GM12878 (cell line): Measurements from ENCODE around the gene ADAM29. TPM values are rescaled to one million over a fixed set of nuclear protein-coding genes. Genes with fewer than 3 reads are reported as not detected.
A peak's percentile ranks its signal among the peaks of the same experiment; 100 is the strongest.

ENCODE experiments used
- ATAC-seq: fragments of 200-7000 bp; cut with Tn5 transposase; 3 replicates; pipeline ENCODE4 v1.9.1; 2020; ENCODE audit warnings: mild to moderate bottlenecking, moderate library complexity
- BruUV-seq: library from RNA; stranded (reverse); fragments of 400-500 nt; replicated peaks from 2 replicates; lab custom pipeline; 2021; lab: Mats Ljungman, UMichigan
- CTCF ChIA-PET: fragments of 300-600 bp; sonication (Branson Sonifier 250); formaldehyde crosslinking; extraction: SDS; loops from one replicate; lab custom pipeline; 2021; ENCODE audit warnings: inconsistent platforms; lab: Yijun Ruan, JAX
- POLR2A ChIA-PET: fragments of 350-600 bp; formaldehyde crosslinking; extraction: SDS; loops from one replicate; lab custom pipeline; 2021; ENCODE audit warnings: inconsistent platforms; lab: Charles Lee
- RAD21 ChIA-PET: fragments of 300-600 bp; sonication (Branson Sonifier 250); formaldehyde crosslinking; loops from one replicate; lab custom pipeline; 2023; ENCODE audit warnings: antibody characterized with exemption; ENCODE audit not compliant: unreplicated experiment; lab: Charles Lee
- SMC1A ChIA-PET: fragments of 300-600 bp; sonication (Branson Sonifier 250); formaldehyde crosslinking; loops from one replicate; lab custom pipeline; 2023; ENCODE audit not compliant: unreplicated experiment, uncharacterized antibody; lab: Charles Lee
- DNase-seq: peaks from one replicate; pipeline ENCODE4 v3.0.0-alpha.2; 2011; ENCODE audit warnings: low read depth, low spot score
- FAIRE-seq: peaks from 3 replicates; lab custom pipeline; 2011; peaks lifted over from hg19 to GRCh38; lab: Jason Lieb, UNC
- H2AFZ ChIP-seq: 2 replicates; pipeline ENCODE4 v1.6.0; 2011; ENCODE audit warnings: low read depth, low read length, control low read depth; ENCODE audit not compliant: control insufficient read depth
- H3K27ac ChIP-seq: 2 replicates; pipeline ENCODE4 v1.5.1; 2011; ENCODE audit warnings: control low read depth; ENCODE audit not compliant: control insufficient read depth, insufficient read depth
- H3K27me3 ChIP-seq, 2 experiments: replicated peaks in 1 of 2; 2 replicates each; pipeline versions ENCODE4 v1.6.0 to v1.6.1; 2011; ENCODE audit warnings: low read length in 1 of 2; ENCODE audit not compliant: control insufficient read depth in 2 of 2, insufficient read depth in 2 of 2
- H3K36me3 ChIP-seq, 2 experiments: 2 replicates each; pipeline ENCODE4 v1.5.1; 2011; ENCODE audit warnings: low read length in 1 of 2; ENCODE audit not compliant: control insufficient read depth in 2 of 2, insufficient read depth in 2 of 2
- H3K4me1 ChIP-seq: 2 replicates; pipeline ENCODE4 v1.6.1; 2011; ENCODE audit warnings: mild to moderate bottlenecking, low read length, moderate library complexity, mixed read lengths; ENCODE audit not compliant: control insufficient read depth, insufficient read depth
- H3K4me2 ChIP-seq: 2 replicates; pipeline ENCODE4 v1.6.0; 2011; ENCODE audit warnings: control low read depth; ENCODE audit not compliant: control insufficient read depth, insufficient read depth
- H3K4me3 ChIP-seq: fragments of 200-600 bp; sonication (generic); 2 replicates; pipeline ENCODE4 v1.5.1; 2016
- H3K79me2 ChIP-seq: 2 replicates; pipeline ENCODE4 v1.6.0; 2011; ENCODE audit warnings: low read length; ENCODE audit not compliant: control insufficient read depth, insufficient read depth
- H3K9ac ChIP-seq: 2 replicates; pipeline ENCODE4 v1.8.0; 2011; ENCODE audit warnings: low read length, control low read depth, mixed read lengths; ENCODE audit not compliant: control insufficient read depth, insufficient read depth
- H3K9me3 ChIP-seq: replicated peaks from 3 replicates; pipeline ENCODE4 v1.5.1; 2011; ENCODE audit warnings: mild to moderate bottlenecking, low read length; ENCODE audit not compliant: control insufficient read depth, insufficient read depth
- H4K20me1 ChIP-seq: 2 replicates; pipeline ENCODE4 v1.6.0; 2011; ENCODE audit not compliant: control insufficient read depth, insufficient read depth
- CBX5 ChIP-seq: sonication (generic); IDR thresholded peaks from 2 replicates; pipeline ENCODE4 v1.6.1; 2016; ENCODE audit warnings: low read depth, moderate library complexity, mild to moderate bottlenecking, inconsistent platforms
- HDAC6 ChIP-seq: fragments of 200-600 bp; sonication (generic); IDR thresholded peaks from one replicate; pipeline ENCODE4 v1.8.0; 2017; ENCODE audit warnings: antibody characterized with exemption; ENCODE audit not compliant: unreplicated experiment
- IKZF2 ChIP-seq, 2 experiments: fragments of 450-650 bp; IDR thresholded peaks; 2 replicates each; pipeline ENCODE4 v1.6.1; 2017; ENCODE audit warnings: mild to moderate bottlenecking in 2 of 2, moderate library complexity in 2 of 2
- LARP7 ChIP-seq: fragments of 450-650 bp; IDR thresholded peaks from 2 replicates; pipeline ENCODE4 v1.6.1; 2017; ENCODE audit warnings: mild to moderate bottlenecking
- MEF2B ChIP-seq: fragments of 450-650 bp; IDR thresholded peaks from 2 replicates; pipeline ENCODE4 v1.6.1; 2018; ENCODE audit warnings: mild to moderate bottlenecking, moderate library complexity; ENCODE audit not compliant: partially characterized antibody, poor library complexity, severe bottlenecking
- NBN ChIP-seq: fragments of 450-650 bp; IDR thresholded peaks from 2 replicates; pipeline ENCODE4 v1.6.1; 2016
- RELB ChIP-seq: fragments of 450-650 bp; IDR thresholded peaks from 2 replicates; pipeline ENCODE4 v1.6.1; 2017; ENCODE audit warnings: low read depth, mild to moderate bottlenecking, moderate library complexity
- SREBF2 ChIP-seq: IDR thresholded peaks from 2 replicates; pipeline ENCODE4 v1.6.1; 2012; ENCODE audit warnings: mild to moderate bottlenecking, low read length
- SUZ12 ChIP-seq: fragments of 200-600 bp; sonication (generic); IDR thresholded peaks from one replicate; pipeline ENCODE4 v1.6.1; 2018; ENCODE audit warnings: antibody characterized with exemption, mild to moderate bottlenecking; ENCODE audit not compliant: unreplicated experiment
- USF2 ChIP-seq: IDR thresholded peaks from 2 replicates; pipeline ENCODE4 v1.6.1; 2011; ENCODE audit warnings: low read depth, low read length, improper control_type of control experiment, borderline replicate concordance
- ZNF622 ChIP-seq: fragments of 450-650 bp; IDR thresholded peaks from 2 replicates; pipeline ENCODE4 v1.6.1; 2017; ENCODE audit warnings: mild to moderate bottlenecking, inconsistent platforms
- WGBS: methylation state at CpG from one replicate; pipeline ENCODE4 v1.1.6; 2016; ENCODE audit warnings: low lambda C conversion rate; ENCODE audit not compliant: insufficient replicate concordance, insufficient coverage; ENCODE audit errors: missing lambda C conversion rate; 5-methylcytosine and 5-hydroxymethylcytosine counted together
- in situ Hi-C: fragments of 300-500 bp; cut with MboI; formaldehyde crosslinking; loops from 9 replicates; pipeline ENCODE4 v1.14.3; 2018; ENCODE audit warnings: mixed read lengths
- intact Hi-C: fragments of 100-400 bp; cut with micrococcal nuclease; formaldehyde crosslinking; loops from one replicate; pipeline ENCODE4 v1.14.2; 2022; ENCODE audit not compliant: unreplicated experiment
- polyA plus RNA-seq, 11 experiments: library from polyadenylated mRNA; depleted of rRNA in 4 of 11; unstranded in 6 of 11; stranded (reverse) in 5 of 11; fragments of >200 nt; fragmentation: Nextera tagmentation in 4 of 11; fragmentation: Illumina TruSeq in 1 of 11; extraction: Ambion mirVana in 4 of 11; extraction: Trizol in 1 of 11; gene quantifications; 1 replicate in 1 of 11; 2 replicates in 10 of 11; pipeline versions ENCODE4 v1.2.1 to v1.2.3, GENCODE V29; 2011 to 2016; ENCODE audit warnings: inconsistent platforms in 2 of 11, missing spikeins in 2 of 11, low read depth in 1 of 11
- total RNA-seq, 4 experiments: library from RNA; depleted of rRNA in 3 of 4; stranded (reverse); fragments of >200 nt in 3 of 4; fragmentation: Illumina TruSeq in 1 of 4; extraction: Trizol in 1 of 4; gene quantifications; 2 replicates each; pipeline versions ENCODE4 v1.2.1 to v1.2.3, GENCODE V29; 2013 to 2021

ADAM29 gene
- total and polyA plus RNA-seq, 10 of the 15 experiments (the other 5 are each of a cell fraction or from before 2014, with no cell fraction given) = 0.04 to 0.20 (median 0.10) TPM; not detected in 7

DNA sequence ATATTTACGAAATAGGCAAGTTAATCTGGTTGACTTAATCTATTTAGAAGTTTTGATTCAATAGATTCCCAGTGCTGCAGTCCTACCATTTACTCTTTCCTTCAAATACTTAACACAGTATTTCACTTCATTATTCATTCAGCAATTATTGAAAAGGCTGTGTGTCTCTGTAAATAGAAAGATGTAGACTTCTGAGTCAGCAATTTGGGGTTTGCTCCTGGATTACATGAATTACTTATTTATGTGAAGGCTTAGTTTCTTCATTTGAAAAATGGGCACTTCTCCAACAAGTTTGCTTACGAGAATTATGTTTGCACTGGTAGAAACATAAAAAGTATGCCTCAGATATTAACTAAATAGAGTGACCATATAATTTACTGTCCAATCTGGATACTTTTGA is 17.4 kb downstream of the ADAM29 start:
- Histone ChIP-seq H2AFZ (no peak overlapping the region), H3K4me1 (no peaks in the 10 kb centered on the region; the same call in 1 of the 2 replicates), H3K9ac (no peak overlapping the region), H3K9me3 (no peaks in the 10 kb centered on the region), H4K20me1 (no peaks in the 10 kb centered on the region), H3K36me3 (no peaks in the 10 kb centered on the region), H3K27me3 (no peaks in the 10 kb centered on the region), H3K4me2 (no peak overlapping the region), H3K27ac (no peak overlapping the region), H3K4me3 (no peak overlapping the region), H3K79me2 (no peaks in the 10 kb centered on the region)
- DNase-seq (no peak), FAIRE-seq (no peak), ATAC-seq (no peak)
- intact Hi-C loops (no loop called here), in situ Hi-C loops (no loop called here)
- TF ChIP-seq CBX5 = no peak
- no peak for TF ChIP-seq SREBF2
- no peak for TF ChIP-seq ZNF622
- no peak for TF ChIP-seq USF2
- TF ChIP-seq HDAC6 = no peak
- ChIA-PET POLR2A (no interaction called here), CTCF (no interaction called here), SMC1A (no interaction called here), RAD21 (no interaction called here)
- 0% methylated on average over 2 of the region's 2 CpGs for WGBS
- BruUV-seq = no TSS peak

DNA sequence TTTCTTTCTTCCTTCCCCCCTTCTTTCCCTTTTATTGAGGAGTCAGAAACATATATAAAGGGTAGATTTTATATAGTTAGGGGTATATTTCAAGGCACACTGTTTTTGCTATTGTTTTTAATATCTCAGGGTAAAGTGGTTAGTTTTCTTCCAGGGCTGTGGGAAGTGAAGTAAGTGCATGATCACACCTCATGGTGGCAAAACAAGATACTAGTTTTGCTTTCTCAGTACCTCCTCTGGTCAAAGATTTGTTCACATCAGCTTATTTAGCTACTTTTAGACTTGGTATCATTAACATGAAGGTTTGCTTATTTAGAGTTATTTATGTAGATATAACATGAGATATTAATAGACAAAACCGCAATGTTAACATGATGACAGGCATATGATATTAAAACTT is 21.8 kb downstream of the ADAM29 start:
- intact Hi-C loops = no loop called here
- Histone ChIP-seq H2AFZ (no peak overlapping the region), H3K27me3 (no peaks in the 10 kb centered on the region), H3K9ac (no peak overlapping the region), H3K27ac (no peak overlapping the region), H3K4me3 (no peak overlapping the region), H4K20me1 (no peaks in the 10 kb centered on the region), H3K4me2 (no peak overlapping the region), H3K79me2 (no peaks in the 10 kb centered on the region), H3K9me3 (no peaks in the 10 kb centered on the region; the same call in 2 of the 3 replicates), H3K36me3 (no peaks in the 10 kb centered on the region)
- WGBS = 0% methylated on average over 1 of the region's 1 CpG
- no peak for DNase-seq
- POLR2A ChIA-PET = interaction anchor here (1.1 kb wide), 1 partner anchor 9 kb away, joined by 3 read pairs; no protein-coding TSS in a partner anchor
- ATAC-seq = peak; percentile 58
- BruUV-seq = no TSS peak
- SMC1A ChIA-PET = interaction anchor here (2.1 kb wide), 1 partner anchor 11 kb away, joined by 6 read pairs; no protein-coding TSS in a partner anchor
- no peak for FAIRE-seq
- RAD21 ChIA-PET = interaction anchor here (1.0 kb wide), 1 partner anchor 65 kb away, joined by 3 read pairs; no protein-coding TSS in a partner anchor
- 0 out of 2 replicates have a peak, but pooled peaks have one; percentile 19 for TF ChIP-seq RELB
- TF ChIP-seq IKZF2 (IDR thresholded peaks at IDR 0.05) = peak in 1 of 2 experiments; percentile 29; a peak in 1 of 4 replicates
- no peak for TF ChIP-seq SUZ12
- TF ChIP-seq MEF2B = peak; percentile 33
- TF ChIP-seq LARP7 = no peak
- TF ChIP-seq NBN = 0 out of 2 replicates have a peak, but pooled peaks have one; percentile 24
- TF ChIP-seq, all 136 proteins: peak for 4
- no peaks in the 10 kb centered on the region for H3K4me1 ChIP-seq
- CTCF ChIA-PET = interaction anchor here (1.0 kb wide), 1 partner anchor 57 kb away, joined by 6 read pairs; no protein-coding TSS in a partner anchor
- in situ Hi-C loops = no loop called here
